Activated CD4-positive, alpha-beta T cell treated with anti-CD3 and anti-CD28 coated beads, Interleukin-10, Interleukin-2, amounts not matched to agents 100 ng/mL and 50 ng/mL, durations not matched to agents 16 hours and 8 hours (primary cell): ENCODE data around the gene AMIGO1.
A peak's percentile ranks its signal among the peaks of the same experiment; 100 is the strongest.

Source experiments
- DNase-seq: peaks from one replicate; pipeline ENCODE4 v3.0.0-alpha.2; 2020

AMIGO1 gene

DNA sequence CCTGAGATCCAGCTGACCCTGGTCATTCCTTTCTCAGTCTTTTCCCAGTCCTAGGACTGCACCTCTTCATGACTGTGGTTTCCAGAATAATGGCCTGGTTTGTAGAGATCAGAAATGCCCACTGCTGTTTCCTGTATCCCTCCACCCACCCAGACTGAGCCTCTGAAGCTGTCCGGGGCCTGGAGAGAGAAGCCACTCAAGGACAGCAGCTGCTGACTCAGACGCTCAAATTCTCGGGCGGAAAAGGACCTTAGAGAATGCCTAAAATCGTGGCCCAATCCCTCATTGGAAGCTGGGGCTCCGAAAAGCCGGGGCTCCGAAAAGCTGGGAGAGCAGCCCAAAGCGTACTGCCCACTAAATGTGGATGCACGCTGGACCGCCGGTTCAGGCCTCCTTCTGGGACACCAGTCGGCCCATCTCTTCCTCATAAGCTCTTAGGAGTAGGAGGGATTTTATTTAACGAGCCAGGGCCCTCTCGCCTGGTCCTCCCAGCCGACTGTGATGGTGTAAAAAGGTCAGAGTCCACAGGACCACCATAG is 22.4 kb upstream of the AMIGO1 start:
- DNase-seq, result no peak

GRCh38 chr1:109531380-109531779 is 21.9 kb upstream of the AMIGO1 start:
- DNase-seq, result no peak

- DNase-seq, result no peak
Measured at GRCh38 chr1:109530457-109531087, 21.0 kb upstream of the AMIGO1 start.

DNA sequence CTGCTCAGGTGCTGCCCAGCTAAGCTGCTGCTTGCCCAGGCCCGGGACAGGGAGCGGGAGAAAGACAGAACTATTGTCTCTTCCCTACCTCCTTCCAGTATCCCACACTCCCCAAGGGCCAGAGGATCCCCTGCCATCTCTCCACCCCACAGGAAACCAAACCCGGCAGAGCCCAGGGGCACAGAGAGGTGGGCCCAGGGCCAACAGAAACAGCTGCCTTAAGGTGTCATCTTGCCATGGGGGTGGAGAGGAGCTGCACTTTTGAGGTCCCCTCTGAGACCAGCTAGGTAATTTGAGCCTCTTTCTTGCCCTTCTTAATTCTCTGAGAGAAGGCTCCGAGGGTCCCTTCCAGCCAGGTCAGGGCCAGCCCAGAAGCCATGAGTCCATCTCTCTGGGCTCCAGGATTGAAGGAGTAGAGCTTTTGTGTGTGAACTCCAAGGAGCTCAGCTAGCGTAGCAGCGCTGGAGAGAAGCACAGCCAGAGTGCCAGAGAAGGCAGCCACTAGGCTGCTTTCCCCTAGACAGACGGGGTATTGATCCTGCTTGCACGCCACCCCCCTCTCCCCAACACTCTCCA is 20.4 kb upstream of the AMIGO1 start:
- DNase-seq, result no peak

GRCh38 chr1:109528712-109529111 is 19.2 kb upstream of the AMIGO1 start:
- DNase-seq, result no peak

GRCh38 chr1:109527846-109528695 is 18.5 kb upstream of the AMIGO1 start:
- no peak for DNase-seq

- no peak for DNase-seq
Measured at GRCh38 chr1:109527098-109527811, 17.7 kb upstream of the AMIGO1 start.

DNA sequence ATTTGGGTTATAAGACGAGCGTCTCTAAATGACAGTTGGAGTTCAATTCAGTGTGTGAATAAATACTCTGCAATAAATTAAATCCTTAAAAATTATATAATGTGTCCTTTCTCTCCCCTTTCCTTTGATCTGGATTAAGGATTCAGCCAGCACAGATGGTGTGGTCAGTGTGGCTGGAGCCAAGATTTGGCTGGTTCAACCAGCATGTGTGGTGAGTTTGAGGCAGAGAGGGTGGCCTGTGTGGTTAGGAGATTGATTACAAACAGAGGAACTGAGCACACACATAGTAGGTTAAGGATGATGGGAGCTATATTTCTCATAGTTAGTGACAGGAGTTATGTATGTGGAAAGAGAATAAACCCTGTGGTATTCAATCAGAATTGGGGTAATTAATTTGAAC is 14.2 kb upstream of the AMIGO1 start:
- no peak for DNase-seq

DNA sequence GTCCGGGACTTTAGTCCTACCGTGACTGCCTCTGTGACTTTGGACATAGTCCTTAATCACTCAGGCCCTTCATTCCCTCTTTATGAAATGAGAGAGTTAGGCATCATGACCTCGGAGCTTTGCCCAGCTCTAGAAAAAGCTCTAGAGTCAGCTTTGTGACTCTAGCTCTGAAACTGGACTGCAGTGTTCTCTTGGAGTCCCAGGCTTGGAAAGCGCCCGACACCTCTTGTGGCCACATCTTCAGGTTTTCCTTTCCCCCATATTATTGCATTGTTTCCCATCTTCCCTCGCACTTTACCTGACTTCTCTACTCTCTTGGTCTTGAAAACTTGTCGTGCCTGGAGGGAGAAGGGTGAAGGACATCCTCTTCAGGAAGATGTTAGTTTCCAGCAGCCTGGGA is 12.5 kb upstream of the AMIGO1 start:
- no peak for DNase-seq

- DNase-seq, result no peak
Measured at GRCh38 chr1:109521002-109521951, 11.8 kb upstream of the AMIGO1 start.

GRCh38 chr1:109517337-109517736 is 7.8 kb upstream of the AMIGO1 start:
- no peak for DNase-seq

DNA sequence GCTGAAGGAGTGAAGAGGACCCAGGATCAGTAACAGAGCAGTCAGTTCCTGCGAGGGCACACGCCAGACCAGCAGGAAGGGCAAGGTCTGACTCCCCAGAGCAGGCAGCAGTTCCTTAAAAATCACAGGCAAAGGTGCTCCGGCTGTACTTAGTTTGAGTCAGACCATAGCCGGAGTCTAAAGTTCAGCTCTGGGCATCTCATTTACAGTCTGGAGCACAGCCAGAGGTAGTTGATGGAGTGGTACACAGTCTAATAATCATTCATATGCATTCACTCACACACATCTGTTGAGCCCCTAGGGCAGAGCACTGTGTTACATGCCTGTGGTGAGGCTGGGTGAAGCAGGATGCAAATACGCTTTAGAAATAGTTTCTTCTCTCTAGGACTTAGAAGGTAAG is 7.3 kb upstream of the AMIGO1 start:
- DNase-seq, result no peak

- no peak for DNase-seq
Measured at GRCh38 chr1:109514846-109515245, 5.3 kb upstream of the AMIGO1 start.

- DNase-seq, result no peak
Measured at GRCh38 chr1:109513110-109513710, 3.7 kb upstream of the AMIGO1 start.

DNA sequence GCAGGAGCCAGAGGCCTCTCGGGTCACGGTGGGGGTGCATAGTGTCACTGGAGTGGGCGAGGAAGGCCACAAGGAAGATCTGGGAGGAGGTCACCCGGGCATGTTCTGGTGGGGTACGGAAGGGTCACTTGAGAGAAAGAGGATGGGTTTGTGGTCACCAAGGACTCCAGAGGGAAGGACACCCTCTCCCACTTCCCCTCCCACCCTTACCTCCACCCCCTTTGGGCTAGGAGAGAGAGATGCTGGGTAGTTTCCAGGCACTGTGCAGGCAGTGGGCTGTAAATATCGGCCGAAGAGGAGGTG is 703 bp downstream of the AMIGO1 start:
- no peak for DNase-seq

DNA sequence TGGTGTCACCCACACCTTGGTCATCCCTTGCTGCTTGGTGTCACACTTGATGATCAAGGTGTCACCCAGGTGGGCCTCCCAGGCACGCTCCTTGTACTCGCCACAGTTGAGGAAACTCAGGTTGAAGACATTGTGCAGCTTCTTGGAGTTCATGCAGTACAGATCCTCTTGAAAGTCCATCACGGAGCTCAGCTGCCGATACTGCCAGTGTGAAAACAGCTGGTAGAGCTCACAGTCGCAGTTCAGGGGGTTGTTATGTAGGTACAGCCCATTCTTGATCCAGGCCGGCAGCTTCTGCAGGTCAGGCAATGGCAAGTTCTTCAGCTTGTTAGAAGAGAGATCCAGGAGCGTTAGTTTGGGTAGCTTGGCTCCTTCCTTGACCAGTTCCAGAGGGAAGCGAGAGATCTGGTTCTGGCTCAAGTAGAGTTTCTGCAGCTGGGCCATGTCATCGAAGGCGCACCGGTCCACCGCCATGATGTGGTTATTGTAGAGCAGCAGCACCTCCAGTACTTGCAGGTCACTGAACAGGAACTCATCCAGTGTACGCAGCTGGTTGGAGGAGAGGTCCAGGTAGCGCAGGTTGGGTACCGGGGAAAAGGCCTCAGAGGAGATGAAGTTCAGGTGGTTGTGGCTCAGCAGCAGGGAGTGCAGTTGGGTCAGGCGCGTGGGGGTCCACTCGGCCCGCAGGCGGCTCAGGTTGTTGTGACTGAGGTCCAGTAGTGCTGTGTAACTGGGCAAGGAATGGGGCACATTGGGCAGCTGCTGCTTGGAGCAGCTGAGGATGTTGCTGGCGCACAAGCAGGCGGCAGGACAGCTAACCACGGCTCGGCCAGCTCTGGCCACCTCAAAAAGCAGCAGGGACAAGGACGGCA is 1.3 kb downstream of the AMIGO1 start:
- no peak for DNase-seq

DNA sequence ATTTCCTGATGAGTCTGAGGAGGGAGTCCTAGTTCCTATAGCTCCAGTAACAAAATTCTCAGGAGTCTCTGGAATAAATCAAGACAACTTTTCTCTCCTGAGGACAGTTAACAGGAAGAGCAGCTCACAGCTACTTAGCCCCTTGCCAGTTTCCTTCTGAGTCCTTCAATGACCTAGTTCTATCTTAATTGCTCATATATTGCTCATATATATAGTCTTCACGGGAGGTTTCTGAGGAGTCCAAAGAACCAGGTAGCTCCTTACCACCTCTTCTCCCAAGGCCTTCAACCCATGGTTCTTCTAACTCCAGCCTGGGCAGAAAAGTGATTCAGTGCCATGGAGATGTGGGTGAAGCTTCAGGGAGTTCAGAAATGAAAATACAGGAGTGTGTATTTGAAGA is 4.6 kb downstream of the AMIGO1 start:
- no peak for DNase-seq

DNA sequence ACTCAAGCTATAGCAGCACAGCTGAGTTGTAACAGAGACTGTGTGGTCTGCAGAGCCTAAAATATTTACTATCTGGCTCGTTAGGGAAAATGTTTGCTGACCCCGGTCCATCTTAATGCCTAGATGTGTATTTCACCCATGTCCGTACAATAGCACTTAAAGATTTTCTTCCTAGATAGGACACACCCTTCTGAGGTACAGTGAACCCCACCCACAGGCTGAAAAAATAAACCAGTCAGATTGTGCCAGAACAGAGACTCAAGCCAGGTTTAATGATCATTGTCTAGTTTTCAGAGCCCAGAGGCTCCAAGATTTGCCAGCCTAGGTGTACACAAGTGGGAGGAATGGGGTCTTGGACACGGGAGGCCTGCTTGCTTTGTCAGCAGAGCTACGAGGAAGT is 5.6 kb downstream of the AMIGO1 start:
- DNase-seq, result no peak

GRCh38 chr1:109502364-109502851 is 7.1 kb downstream of the AMIGO1 start:
- DNase-seq, result peak; percentile 21

DNA sequence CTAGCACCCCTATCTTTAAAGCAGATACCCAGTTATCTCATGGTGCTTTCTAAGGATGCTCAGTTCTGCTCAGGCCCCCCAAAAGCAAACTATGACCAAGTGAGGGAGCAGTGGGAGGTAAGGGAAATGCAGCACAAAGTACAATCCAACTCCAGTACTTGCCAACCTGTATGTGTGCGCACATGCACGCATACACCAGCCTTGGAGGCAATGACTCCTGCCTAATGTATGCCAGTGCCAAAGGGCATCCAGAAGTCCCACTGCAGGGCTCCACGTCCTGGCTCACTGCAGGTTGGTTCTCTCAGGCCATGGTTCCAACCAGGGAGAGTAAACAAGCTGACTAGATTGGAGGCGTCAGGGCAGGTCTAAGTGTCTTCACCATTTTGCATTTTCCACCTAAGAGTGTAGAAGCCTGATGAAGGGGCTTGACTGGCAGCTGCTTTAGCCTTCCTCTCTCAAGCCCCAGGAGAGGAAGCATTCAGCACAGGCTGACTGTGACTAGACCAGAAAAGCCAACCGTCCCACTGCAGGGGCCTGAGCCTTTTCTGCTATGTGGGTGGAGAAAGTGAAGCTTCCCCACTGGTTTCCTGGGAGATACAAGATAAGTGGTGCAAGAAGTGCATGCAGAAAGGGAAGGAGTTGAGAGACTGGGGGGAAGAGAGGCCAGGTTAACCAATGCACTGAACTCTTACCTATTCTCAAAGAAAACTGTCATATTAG is 7.7 kb downstream of the AMIGO1 start:
- no peak for DNase-seq
